T-helper 1 cell treated with Interleukin-12 subunit alpha and Interleukin-12 subunit beta and Interleukin-4 antibody, amounts not matched to agents 30 μg/mL and 1 μg/mL, for 36 hours (primary cell): ENCODE results near the gene S100Z.
"Not testable (repeated sequence)": the region's sequence is repeated elsewhere in the genome, so short reads cannot be mapped to it uniquely, and the experiment has no call there.

Source experiments
- H3K27ac Mint-ChIP-seq: one replicate; pipeline ENCODE4 v1.8.0; 2021; ENCODE audit warnings: mild to moderate bottlenecking, mixed read lengths
- H3K27me3 Mint-ChIP-seq: one replicate; pipeline ENCODE4 v1.8.0; 2021; ENCODE audit warnings: low read depth, mixed read lengths
- H3K36me3 Mint-ChIP-seq: one replicate; pipeline ENCODE4 v1.8.0; 2021; ENCODE audit warnings: low read depth, mixed read lengths
- H3K4me1 Mint-ChIP-seq: one replicate; pipeline ENCODE4 v1.8.0; 2021; ENCODE audit warnings: low read depth, mixed read lengths
- H3K4me3 Mint-ChIP-seq: one replicate; pipeline ENCODE4 v1.8.0; 2021; ENCODE audit warnings: mild to moderate bottlenecking, moderate library complexity, mixed read lengths
- H3K9me3 Mint-ChIP-seq: one replicate; pipeline ENCODE4 v1.8.0; 2021; ENCODE audit warnings: mixed read lengths

The S100Z gene

GRCh38 chr5:76849419-76850291 lies at the start of gene S100Z:
Gene S100Z (plus strand): TSS chr5:76850014. CDS start chr5:76875360, 25,346 bp downstream.
- Mint-ChIP-seq H3K27ac (peak within 1 kb of the TSS; percentile 85), H3K27me3 (no peaks in the 10 kb centered on the region), H3K4me3 (peak within 1 kb of the TSS; percentile 66), H3K9me3 (peaks cover 7% of the 10 kb centered on the region), H3K36me3 (peaks cover 13% of the 10 kb centered on the region), H3K4me1 (peaks cover 42% of the 10 kb centered on the region)

GRCh38 chr5:76800579-76800978 lies 49.2 kb upstream of the S100Z start:
- Mint-ChIP-seq H3K4me3 (no peak overlapping the region), H3K36me3 (no peaks in the 10 kb centered on the region), H3K4me1 (no peaks in the 10 kb centered on the region), H3K27ac (no peak overlapping the region), H3K27me3 (peaks cover 9% of the 10 kb centered on the region), H3K9me3 (no peaks in the 10 kb centered on the region)

GRCh38 chr5:76801159-76801802 lies 48.5 kb upstream of the S100Z start:
- Mint-ChIP-seq H3K36me3 (no peaks in the 10 kb centered on the region), H3K4me3 (no peak overlapping the region), H3K27me3 (peaks cover 9% of the 10 kb centered on the region), H3K9me3 (no peaks in the 10 kb centered on the region), H3K27ac (no peak overlapping the region), H3K4me1 (no peaks in the 10 kb centered on the region)

GRCh38 chr5:76801803-76802195 lies 48.0 kb upstream of the S100Z start:
- Mint-ChIP-seq H3K27ac (no peak overlapping the region), H3K9me3 (no peaks in the 10 kb centered on the region), H3K4me3 (no peak overlapping the region), H3K27me3 (peaks cover 9% of the 10 kb centered on the region), H3K4me1 (no peaks in the 10 kb centered on the region), H3K36me3 (no peaks in the 10 kb centered on the region)

GRCh38 chr5:76804266-76804665 lies 45.5 kb upstream of the S100Z start:
- H3K27ac Mint-ChIP-seq, result no peak overlapping the region
- H3K27me3 Mint-ChIP-seq, result peaks cover 9% of the 10 kb centered on the region
- H3K4me1 Mint-ChIP-seq, result no peaks in the 10 kb centered on the region
- H3K9me3 Mint-ChIP-seq, result no peaks in the 10 kb centered on the region
- no peak overlapping the region for H3K4me3 Mint-ChIP-seq
- no peaks in the 10 kb centered on the region for H3K36me3 Mint-ChIP-seq

- Mint-ChIP-seq H3K27ac (no peak overlapping the region), H3K4me1 (no peaks in the 10 kb centered on the region), H3K4me3 (no peak overlapping the region), H3K27me3 (peaks cover 9% of the 10 kb centered on the region), H3K9me3 (no peaks in the 10 kb centered on the region), H3K36me3 (no peaks in the 10 kb centered on the region)
Measured at GRCh38 chr5:76805821-76806505, 43.9 kb upstream of the S100Z start.

GRCh38 chr5:76807296-76807695 lies 42.5 kb upstream of the S100Z start:
- Mint-ChIP-seq H3K27ac (no peak overlapping the region), H3K4me1 (no peaks in the 10 kb centered on the region), H3K9me3 (peaks cover 4% of the 10 kb centered on the region), H3K4me3 (no peak overlapping the region), H3K36me3 (no peaks in the 10 kb centered on the region), H3K27me3 (peaks cover 4% of the 10 kb centered on the region)

- no peaks in the 10 kb centered on the region for H3K36me3 Mint-ChIP-seq
- H3K4me3 Mint-ChIP-seq, result no peak overlapping the region
- no peak overlapping the region for H3K27ac Mint-ChIP-seq
- H3K27me3 Mint-ChIP-seq, result peaks cover 2% of the 10 kb centered on the region
- peaks cover 4% of the 10 kb centered on the region for H3K9me3 Mint-ChIP-seq
- no peaks in the 10 kb centered on the region for H3K4me1 Mint-ChIP-seq
Measured at GRCh38 chr5:76808141-76808691, 41.6 kb upstream of the S100Z start.

GRCh38 chr5:76809141-76809540 lies 40.7 kb upstream of the S100Z start:
- H3K27me3 Mint-ChIP-seq, result peaks cover 1% of the 10 kb centered on the region
- H3K27ac Mint-ChIP-seq, result no peak overlapping the region
- H3K4me1 Mint-ChIP-seq, result no peaks in the 10 kb centered on the region
- no peaks in the 10 kb centered on the region for H3K36me3 Mint-ChIP-seq
- no peak overlapping the region for H3K4me3 Mint-ChIP-seq
- H3K9me3 Mint-ChIP-seq, result peaks cover 4% of the 10 kb centered on the region

GRCh38 chr5:76810236-76810635 lies 39.6 kb upstream of the S100Z start:
- H3K36me3 Mint-ChIP-seq, result no peaks in the 10 kb centered on the region
- H3K9me3 Mint-ChIP-seq, result peaks cover 4% of the 10 kb centered on the region
- H3K27me3 Mint-ChIP-seq, result peaks cover 5% of the 10 kb centered on the region
- H3K4me1 Mint-ChIP-seq, result no peaks in the 10 kb centered on the region
- no peak overlapping the region for H3K4me3 Mint-ChIP-seq
- no peak overlapping the region for H3K27ac Mint-ChIP-seq

- Mint-ChIP-seq H3K27me3 (peaks cover 15% of the 10 kb centered on the region), H3K4me1 (no peaks in the 10 kb centered on the region), H3K4me3 (no peak overlapping the region), H3K27ac (no peak overlapping the region), H3K36me3 (no peaks in the 10 kb centered on the region), H3K9me3 (peaks cover 4% of the 10 kb centered on the region)
Measured at GRCh38 chr5:76811214-76811613, 38.6 kb upstream of the S100Z start.

GRCh38 chr5:76812209-76812608 lies 37.6 kb upstream of the S100Z start:
- not testable (repeated sequence) for H3K36me3 Mint-ChIP-seq, H3K27ac Mint-ChIP-seq, H3K4me1 Mint-ChIP-seq, H3K9me3 Mint-ChIP-seq, H3K4me3 Mint-ChIP-seq
- peaks cover 25% of the 10 kb centered on the region for H3K27me3 Mint-ChIP-seq

GRCh38 chr5:76813982-76814562 lies 35.7 kb upstream of the S100Z start:
- Mint-ChIP-seq H3K4me1 (peaks cover 6% of the 10 kb centered on the region), H3K36me3 (no peaks in the 10 kb centered on the region), H3K27me3 (peaks cover 40% of the 10 kb centered on the region), H3K9me3 (peaks cover 4% of the 10 kb centered on the region), H3K27ac (no peak overlapping the region), H3K4me3 (no peak overlapping the region)

GRCh38 chr5:76816110-76816831 lies 33.5 kb upstream of the S100Z start:
- Mint-ChIP-seq H3K27ac (no peak overlapping the region), H3K27me3 (peaks cover 57% of the 10 kb centered on the region), H3K9me3 (peaks cover 2% of the 10 kb centered on the region), H3K4me3 (no peak overlapping the region), H3K36me3 (no peaks in the 10 kb centered on the region), H3K4me1 (peaks cover 6% of the 10 kb centered on the region)
